Karpas-422 (cell line): ENCODE data around the gene ABCC2. TPM values are rescaled to one million over a fixed set of nuclear protein-coding genes. Genes with fewer than 3 reads are reported as not detected.

Source experiments
- DNase-seq: peaks from one replicate; pipeline ENCODE4 v3.0.0-alpha.2; 2015
- H2AFZ ChIP-seq: fragments of 200-600 bp; sonication (generic); 2 replicates; pipeline ENCODE4 v1.6.1; 2014; ENCODE audit warnings: antibody characterized with exemption, low read length, mixed read lengths
- H3K27ac ChIP-seq: fragments of 200-600 bp; sonication (generic); 2 replicates; pipeline ENCODE4 v1.5.1; 2014; ENCODE audit warnings: mild to moderate bottlenecking, low read length, moderate library complexity
- H3K27me3 ChIP-seq: fragments of 200-600 bp; sonication (generic); 2 replicates; pipeline ENCODE4 v1.6.1; 2014; ENCODE audit warnings: low read length, mixed read lengths
- H3K36me3 ChIP-seq: fragments of 200-600 bp; sonication (generic); 2 replicates; pipeline ENCODE4 v1.6.1; 2014; ENCODE audit warnings: low read length, mixed read lengths; ENCODE audit not compliant: insufficient read depth
- H3K4me1 ChIP-seq: fragments of 200-600 bp; sonication (generic); 2 replicates; pipeline ENCODE4 v1.6.1; 2014; ENCODE audit warnings: mild to moderate bottlenecking, low read length, mixed read lengths
- H3K4me2 ChIP-seq: fragments of 200-600 bp; sonication (generic); 2 replicates; pipeline ENCODE4 v1.6.1; 2014; ENCODE audit warnings: low read length, low read depth, mild to moderate bottlenecking; ENCODE audit not compliant: poor library complexity, severe bottlenecking
- H3K4me3 ChIP-seq: fragments of 200-600 bp; sonication (generic); 2 replicates; pipeline ENCODE4 v1.5.1; 2014; ENCODE audit warnings: mild to moderate bottlenecking, antibody characterized with exemption, low read length, mixed read lengths
- H3K79me2 ChIP-seq: fragments of 200-600 bp; sonication (generic); 2 replicates; pipeline ENCODE4 v1.6.1; 2014; ENCODE audit warnings: mild to moderate bottlenecking, low read length, mixed read lengths
- H3K9ac ChIP-seq: fragments of 200-600 bp; sonication (generic); 2 replicates; pipeline ENCODE4 v1.6.0; 2014; ENCODE audit warnings: low read length
- H3K9me2 ChIP-seq: fragments of 200-600 bp; sonication (generic), shearing (Covaris generic); replicated peaks from 2 replicates; pipeline ENCODE4 v1.6.0; 2014; ENCODE audit warnings: mild to moderate bottlenecking, low read length, moderate library complexity; ENCODE audit not compliant: insufficient read depth
- H3K9me3 ChIP-seq: fragments of 300-700, 200-600 bp; sonication (generic); 2 replicates; pipeline ENCODE4 v1.6.1; 2014; ENCODE audit warnings: low read length, mixed read lengths
- H4K20me1 ChIP-seq: fragments of 200-600 bp; sonication (generic); 2 replicates; pipeline ENCODE4 v1.6.1; 2014; ENCODE audit warnings: mild to moderate bottlenecking, antibody characterized with exemption, low read length, low read depth; ENCODE audit not compliant: insufficient read depth
- total RNA-seq: library from RNA; depleted of rRNA; stranded (reverse); fragments of >200 nt; shearing (Covaris generic); gene quantifications from 2 replicates; pipeline ENCODE4 v1.2.3, GENCODE V29; 2014; ENCODE audit warnings: low replicate concordance

Gene ABCC2
- total RNA-seq, 1 experiment from 2014 or later: 0.07 TPM

DNA sequence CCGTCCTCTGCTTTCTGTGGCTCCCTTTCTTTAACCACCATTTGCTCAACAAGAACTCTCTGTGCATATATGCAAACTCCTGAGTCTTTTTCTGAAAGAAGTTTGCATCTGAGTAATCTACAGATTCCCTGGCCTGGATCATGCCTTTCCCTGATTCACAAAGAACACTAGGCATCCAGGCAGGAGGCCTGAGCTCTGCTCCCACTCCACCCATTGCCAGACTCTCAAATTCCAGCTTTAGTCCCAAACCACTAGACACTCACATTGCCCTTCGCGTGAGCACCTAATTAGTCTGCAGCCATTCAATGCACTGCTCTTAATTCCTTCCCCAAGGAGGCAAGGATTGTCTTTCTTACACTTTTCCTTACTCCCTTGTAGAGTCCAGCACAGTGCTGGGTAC is 60.9 kb downstream of the ABCC2 start:
- Histone ChIP-seq H4K20me1 (no peaks in the 10 kb centered on the region), H3K79me2 (no peaks in the 10 kb centered on the region), H2AFZ (no peak overlapping the region), H3K9me2 (no peaks in the 10 kb centered on the region), H3K36me3 (no peaks in the 10 kb centered on the region), H3K4me2 (no peak overlapping the region), H3K27me3 (no peaks in the 10 kb centered on the region), H3K9me3 (no peaks in the 10 kb centered on the region), H3K27ac (no peak overlapping the region), H3K4me3 (no peak overlapping the region), H3K9ac (no peak overlapping the region), H3K4me1 (peaks cover 6% of the 10 kb centered on the region; the same call in 1 of the 2 replicates)
- DNase-seq: no peak

DNA sequence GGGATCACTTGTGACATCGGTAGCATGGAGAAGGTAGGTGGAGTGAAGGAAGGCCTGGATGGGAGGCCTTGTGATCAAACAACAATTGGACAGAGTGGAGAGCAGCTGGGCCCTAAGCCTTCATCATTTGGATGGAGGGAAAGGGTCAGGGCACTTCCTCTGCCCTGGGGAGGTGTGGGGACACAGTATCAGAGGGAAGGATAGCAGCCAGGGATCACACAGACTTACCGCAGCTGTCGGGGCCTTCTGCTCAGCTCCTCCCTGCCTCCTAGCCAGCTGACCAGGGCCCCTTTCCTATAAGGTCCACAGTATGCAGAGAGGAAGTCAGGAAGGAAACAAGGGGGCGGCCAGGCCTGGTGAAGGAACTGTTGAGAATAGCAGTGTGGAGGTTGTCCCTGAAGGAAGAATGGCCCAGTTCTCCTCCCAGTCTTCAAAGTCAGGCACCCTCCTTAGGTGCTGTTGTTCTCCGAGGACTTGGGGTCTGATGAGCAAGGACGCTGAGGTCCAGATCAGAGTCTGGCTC is 62.1 kb downstream of the ABCC2 start:
- Histone ChIP-seq H3K9ac (no peak overlapping the region), H3K27me3 (no peaks in the 10 kb centered on the region), H3K9me2 (no peaks in the 10 kb centered on the region), H3K36me3 (no peaks in the 10 kb centered on the region), H3K4me3 (no peak overlapping the region), H3K79me2 (no peaks in the 10 kb centered on the region), H3K4me2 (no peak overlapping the region), H3K27ac (no peak overlapping the region), H2AFZ (no peak overlapping the region), H4K20me1 (no peaks in the 10 kb centered on the region), H3K9me3 (no peaks in the 10 kb centered on the region), H3K4me1 (peaks cover 6% of the 10 kb centered on the region; the same call in 1 of the 2 replicates)
- no peak for DNase-seq

DNA sequence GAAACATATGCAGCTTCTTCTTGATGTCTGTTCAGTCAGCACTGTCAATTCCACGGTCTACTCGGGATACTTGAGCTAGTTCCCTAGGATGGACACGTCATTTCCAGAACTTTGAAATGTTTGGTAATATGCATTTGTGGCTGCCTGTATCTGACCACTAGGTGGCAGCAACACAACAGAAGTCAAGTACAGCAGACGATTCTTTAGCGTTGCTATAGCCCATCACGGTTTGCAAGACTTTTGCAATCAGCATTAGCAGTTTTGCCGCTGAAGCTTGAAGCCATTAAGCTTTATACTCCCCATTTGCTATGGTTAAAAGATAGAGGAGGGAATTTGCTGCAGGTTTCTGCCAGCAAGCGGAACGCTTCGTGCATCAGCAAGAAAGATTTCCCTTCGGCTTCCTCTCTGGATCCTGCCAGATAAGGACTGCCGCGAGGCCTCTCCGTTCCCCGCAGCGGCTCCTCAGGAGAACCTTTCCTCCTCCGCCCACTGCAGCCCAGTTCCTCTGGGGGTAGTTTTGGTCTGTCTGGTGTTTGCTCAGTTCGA is 63.5 kb downstream of the ABCC2 start:
- no peak overlapping the region for H2AFZ ChIP-seq
- H3K9me3 ChIP-seq: no peaks in the 10 kb centered on the region
- H3K27ac ChIP-seq: no peak overlapping the region
- no peaks in the 10 kb centered on the region for H3K9me2 ChIP-seq
- H3K4me2 ChIP-seq: no peak overlapping the region
- H3K4me3 ChIP-seq: no peak overlapping the region
- H3K27me3 ChIP-seq: no peaks in the 10 kb centered on the region
- peak; percentile 89 for DNase-seq
- H4K20me1 ChIP-seq: no peaks in the 10 kb centered on the region
- H3K9ac ChIP-seq: no peak overlapping the region
- no peaks in the 10 kb centered on the region for H3K36me3 ChIP-seq
- no peaks in the 10 kb centered on the region for H3K79me2 ChIP-seq
- H3K4me1 ChIP-seq: peaks cover 6% of the 10 kb centered on the region; the same call in 1 of the 2 replicates

DNA sequence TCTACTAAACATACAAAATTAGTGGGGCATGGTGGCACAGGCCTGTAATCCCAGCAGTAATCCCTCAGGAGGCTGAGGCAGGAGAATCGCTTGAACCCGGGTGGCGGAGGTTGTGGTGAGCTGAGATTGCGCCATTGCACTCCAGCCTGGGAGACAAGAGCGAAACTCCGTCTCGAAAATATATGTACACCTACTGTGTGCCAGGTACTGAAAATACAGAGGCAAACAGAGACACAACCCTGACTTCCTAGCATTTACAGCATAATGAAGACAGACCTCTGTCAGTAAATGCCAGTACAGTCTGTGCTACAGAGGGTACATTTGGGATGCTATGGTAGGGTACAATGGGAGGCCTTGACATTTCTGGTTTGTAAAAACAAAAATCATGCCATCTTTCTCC is 66.6 kb downstream of the ABCC2 start:
- H3K79me2 ChIP-seq: no peaks in the 10 kb centered on the region
- H3K27me3 ChIP-seq: no peaks in the 10 kb centered on the region
- H3K4me2 ChIP-seq: no peak overlapping the region
- no peaks in the 10 kb centered on the region for H3K9me3 ChIP-seq
- H2AFZ ChIP-seq: no peak overlapping the region
- H3K27ac ChIP-seq: no peak overlapping the region
- no peak overlapping the region for H3K9ac ChIP-seq
- no peaks in the 10 kb centered on the region for H4K20me1 ChIP-seq
- H3K9me2 ChIP-seq: no peaks in the 10 kb centered on the region
- H3K4me3 ChIP-seq: no peak overlapping the region
- H3K36me3 ChIP-seq: no peaks in the 10 kb centered on the region
- no peak for DNase-seq
- no peaks in the 10 kb centered on the region for H3K4me1 ChIP-seq

DNA sequence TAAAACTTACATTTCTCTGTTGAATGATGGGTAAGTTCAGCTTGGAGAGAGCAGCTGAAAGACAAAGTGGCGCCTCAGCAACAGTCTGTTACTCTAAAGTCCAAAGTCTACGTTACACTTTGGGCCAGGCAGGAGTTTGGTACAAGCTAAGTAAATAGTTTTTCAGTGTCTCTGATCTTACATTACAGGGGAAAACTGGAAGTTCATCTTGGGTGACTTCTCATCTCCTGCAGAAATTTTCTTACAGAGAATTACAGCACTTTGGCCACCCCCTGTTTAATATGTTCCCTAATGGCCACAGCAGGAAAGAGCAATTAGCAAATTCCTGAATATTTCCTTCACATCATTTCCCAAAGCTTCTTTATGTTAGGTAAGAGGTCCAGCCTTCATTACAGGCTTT is 67.1 kb downstream of the ABCC2 start:
- Histone ChIP-seq H3K4me3 (no peak overlapping the region), H2AFZ (no peak overlapping the region), H3K9me3 (no peaks in the 10 kb centered on the region), H3K36me3 (no peaks in the 10 kb centered on the region), H3K9me2 (no peaks in the 10 kb centered on the region), H3K4me2 (no peak overlapping the region), H3K9ac (no peak overlapping the region), H3K27ac (no peak overlapping the region), H3K27me3 (no peaks in the 10 kb centered on the region), H4K20me1 (no peaks in the 10 kb centered on the region), H3K4me1 (no peaks in the 10 kb centered on the region), H3K79me2 (no peaks in the 10 kb centered on the region)
- no peak for DNase-seq

DNA sequence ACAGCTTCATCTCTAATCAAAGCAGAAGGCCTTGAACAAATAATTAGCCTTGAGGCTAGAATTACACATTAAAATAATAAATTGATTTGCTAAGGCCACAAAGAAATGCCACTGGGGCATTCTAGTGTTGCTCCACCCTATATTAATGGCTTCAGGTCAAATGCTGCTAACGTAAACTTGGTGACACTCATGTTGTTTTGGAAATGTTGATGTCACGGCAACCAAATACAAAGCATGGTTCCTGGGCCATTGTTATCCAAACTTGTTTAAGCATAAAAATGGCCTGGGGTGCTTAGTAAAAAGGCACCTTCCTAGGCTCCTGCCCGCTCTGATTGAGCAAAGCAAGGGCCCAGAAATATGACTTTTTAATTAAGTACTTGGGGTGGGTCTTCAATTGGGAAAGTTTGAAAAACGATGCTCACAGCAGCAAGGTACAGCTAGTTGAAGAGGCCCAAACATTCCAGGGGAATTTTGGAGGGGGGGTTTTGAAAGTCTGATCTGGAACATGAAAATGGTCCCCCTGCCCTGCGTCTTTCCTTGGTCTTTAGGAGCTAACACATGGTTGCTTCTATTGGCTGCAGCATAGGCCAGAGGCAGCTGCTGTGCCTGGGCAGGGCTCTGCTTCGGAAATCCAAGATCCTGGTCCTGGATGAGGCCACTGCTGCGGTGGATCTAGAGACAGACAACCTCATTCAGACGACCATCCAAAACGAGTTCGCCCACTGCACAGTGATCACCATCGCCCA is 67.8 kb downstream of the ABCC2 start:
- Histone ChIP-seq H4K20me1 (no peaks in the 10 kb centered on the region), H3K36me3 (no peaks in the 10 kb centered on the region), H3K27me3 (no peaks in the 10 kb centered on the region), H2AFZ (no peak overlapping the region), H3K9me2 (no peaks in the 10 kb centered on the region), H3K4me2 (no peak overlapping the region), H3K9ac (no peak overlapping the region), H3K27ac (no peak overlapping the region), H3K4me1 (no peaks in the 10 kb centered on the region), H3K4me3 (no peak overlapping the region), H3K79me2 (no peaks in the 10 kb centered on the region), H3K9me3 (no peaks in the 10 kb centered on the region)
- no peak for DNase-seq

DNA sequence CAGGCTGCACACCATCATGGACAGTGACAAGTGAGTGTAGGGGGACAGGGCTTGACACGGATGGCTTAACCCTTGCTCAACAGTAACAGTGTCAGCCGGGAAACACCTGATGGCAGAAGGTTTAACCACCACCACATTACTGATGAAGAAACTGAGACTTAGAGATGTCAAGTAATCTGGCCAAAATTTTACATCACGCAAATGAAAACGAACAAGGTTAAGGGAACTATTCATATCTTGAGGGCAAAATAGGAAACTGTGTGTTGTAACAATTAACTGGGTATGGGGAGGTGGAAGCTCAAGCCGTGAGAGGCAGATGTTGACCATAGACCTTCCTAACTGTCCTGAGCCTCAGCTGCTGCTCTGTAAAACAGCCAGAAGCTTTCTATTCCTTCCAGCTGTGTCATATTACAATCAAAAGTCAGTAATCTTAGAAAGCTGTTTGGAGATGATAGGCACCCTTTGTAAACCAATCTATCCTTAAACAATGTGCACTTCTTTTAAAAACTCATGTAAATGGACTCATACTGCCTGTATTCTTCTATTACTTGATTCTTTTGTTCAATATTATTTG is 68.4 kb downstream of the ABCC2 start:
- H3K9ac ChIP-seq: no peak overlapping the region
- no peak for DNase-seq
- H3K27me3 ChIP-seq: no peaks in the 10 kb centered on the region
- no peaks in the 10 kb centered on the region for H3K4me1 ChIP-seq
- no peaks in the 10 kb centered on the region for H3K9me2 ChIP-seq
- no peaks in the 10 kb centered on the region for H3K79me2 ChIP-seq
- H3K4me3 ChIP-seq: no peak overlapping the region
- H3K9me3 ChIP-seq: no peaks in the 10 kb centered on the region
- H3K36me3 ChIP-seq: no peaks in the 10 kb centered on the region
- no peak overlapping the region for H3K4me2 ChIP-seq
- H3K27ac ChIP-seq: no peak overlapping the region
- no peaks in the 10 kb centered on the region for H4K20me1 ChIP-seq
- no peak overlapping the region for H2AFZ ChIP-seq

DNA sequence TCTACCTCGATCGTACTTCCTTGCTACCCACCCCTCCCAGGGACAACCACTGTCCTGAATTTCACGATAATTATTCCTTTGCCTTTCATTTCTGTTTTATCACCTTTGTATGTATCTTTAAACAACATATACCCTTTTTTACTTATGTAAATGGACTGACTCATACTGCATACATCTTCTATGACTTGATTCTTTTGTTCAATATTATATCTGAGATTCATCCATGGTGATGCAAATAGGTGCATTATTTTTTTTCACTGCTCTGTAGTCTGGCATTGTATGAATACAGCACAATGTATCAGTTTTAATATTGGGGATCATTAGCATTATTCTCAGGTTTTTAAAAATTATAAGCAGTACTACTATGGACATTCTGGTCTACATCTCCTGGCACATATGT is 69.4 kb downstream of the ABCC2 start:
- Histone ChIP-seq H3K4me3 (no peak overlapping the region), H4K20me1 (no peaks in the 10 kb centered on the region), H3K9ac (no peak overlapping the region), H3K9me2 (no peaks in the 10 kb centered on the region), H3K79me2 (no peaks in the 10 kb centered on the region), H3K4me1 (no peaks in the 10 kb centered on the region), H3K4me2 (no peak overlapping the region), H3K36me3 (no peaks in the 10 kb centered on the region), H2AFZ (no peak overlapping the region), H3K27ac (no peak overlapping the region), H3K27me3 (no peaks in the 10 kb centered on the region), H3K9me3 (no peaks in the 10 kb centered on the region)
- no peak for DNase-seq
